HEK293 (cell line): Measurements from ENCODE around the gene MDM2.

Experiments
- CTCF ChIP-seq: fragments of 450-650 bp; formaldehyde crosslinking; IDR thresholded peaks from 2 replicates; pipeline ENCODE4 v1.5.1; 2016; ENCODE audit warnings: missing biosample characterization, missing genetic modification characterization
- PBX3 ChIP-seq: sonication (generic); formaldehyde crosslinking; IDR thresholded peaks from 2 replicates; pipeline ENCODE4 v1.8.1; 2022; ENCODE audit warnings: mild to moderate bottlenecking, moderate library complexity, missing genetic modification reagents
- ZNF341 ChIP-seq: fragments of 450-650 bp; formaldehyde crosslinking; IDR thresholded peaks from 2 replicates; pipeline ENCODE4; 2016; ENCODE audit warnings: low read depth, missing biosample characterization, missing genetic modification characterization
- ZXDB ChIP-seq: fragments of 450-650 bp; formaldehyde crosslinking; IDR thresholded peaks from 2 replicates; pipeline ENCODE4 v1.5.1; 2016; ENCODE audit warnings: missing biosample characterization, missing genetic modification characterization

DNA sequence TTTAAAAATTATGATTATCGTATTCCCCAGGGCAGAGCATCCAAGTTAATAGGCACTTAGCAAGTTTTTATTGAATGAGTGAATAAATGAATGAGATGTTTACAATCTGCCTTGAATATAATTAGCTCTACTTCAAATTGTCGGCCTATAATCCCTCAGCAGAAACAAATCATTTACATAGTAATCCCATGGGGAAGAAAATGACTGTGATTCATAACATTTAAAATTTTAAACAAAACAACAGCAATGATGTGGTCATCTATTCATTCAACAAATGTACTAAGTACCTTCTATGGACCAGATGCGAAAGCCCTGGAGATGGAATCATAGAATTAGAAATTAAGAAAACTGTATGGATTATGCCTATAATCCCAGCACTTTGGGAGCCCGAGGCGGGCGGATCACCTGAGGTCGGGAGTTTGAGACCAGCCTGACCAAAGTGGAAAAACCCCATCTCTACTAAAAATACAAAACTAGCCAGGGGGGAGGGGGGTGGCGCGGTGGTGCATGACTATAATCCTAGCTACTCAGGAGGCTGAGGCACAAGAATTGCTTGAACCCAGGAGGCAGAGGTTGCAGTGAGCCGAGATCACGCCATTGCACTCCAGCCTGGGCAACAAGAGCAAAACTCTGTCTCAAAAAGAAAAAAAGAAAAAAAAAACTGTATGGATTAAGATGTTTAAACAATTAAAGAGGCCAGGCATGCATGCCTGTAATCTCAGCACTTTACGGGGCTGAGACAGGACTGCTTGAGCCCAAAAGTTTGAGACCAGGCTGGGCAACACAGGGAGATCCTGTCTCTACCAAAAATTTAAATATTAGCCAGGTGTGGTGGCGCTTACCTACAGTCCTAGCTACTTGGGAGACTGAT, 17.7 kb upstream of the MDM2 start:
- TF ChIP-seq PBX3 (no peak), CTCF (tag by site-specific recombination) (no peak), ZXDB (tag by site-specific recombination) (no peak), ZNF341 (tag by site-specific recombination) (no peak)
